Hepatocyte (in vitro differentiated cells): Measurements from ENCODE around the gene WNT4. TPM values are rescaled to one million over a fixed set of nuclear protein-coding genes. Genes with fewer than 3 reads are reported as not detected.

ENCODE experiments used
- DNase-seq: peaks from one replicate; pipeline ENCODE4 v3.0.0-alpha.2; 2016; ENCODE audit warnings: low spot score
- H2AFZ ChIP-seq: fragments of 200-600 bp; sonication (generic); 2 replicates; pipeline ENCODE4 v1.6.0; 2016; ENCODE audit warnings: antibody characterized with exemption, mild to moderate bottlenecking
- H3K27ac ChIP-seq: fragments of 200-600 bp; sonication (generic); 2 replicates; pipeline ENCODE4 v1.5.1; 2016; ENCODE audit warnings: mild to moderate bottlenecking
- H3K27me3 ChIP-seq: fragments of 200-600 bp; sonication (generic); 2 replicates; pipeline ENCODE4 v1.6.1; 2016
- H3K36me3 ChIP-seq: fragments of 200-600 bp; sonication (generic); replicated peaks from 2 replicates; pipeline ENCODE4 v1.5.1; 2016; ENCODE audit warnings: low read depth; ENCODE audit not compliant: insufficient read depth
- H3K4me1 ChIP-seq: fragments of 200-600 bp; sonication (generic); 2 replicates; pipeline ENCODE4 v1.5.1; 2016; ENCODE audit warnings: mild to moderate bottlenecking, moderate library complexity; ENCODE audit not compliant: insufficient read depth
- H3K4me2 ChIP-seq: fragments of 200-600 bp; sonication (generic); 2 replicates; pipeline ENCODE4 v1.6.0; 2016
- H3K4me3 ChIP-seq: fragments of 200-600 bp; sonication (generic); 2 replicates; pipeline ENCODE4 v1.5.1; 2016; ENCODE audit warnings: mild to moderate bottlenecking
- H3K79me2 ChIP-seq: fragments of 200-600 bp; sonication (generic); 2 replicates; pipeline ENCODE4 v1.6.0; 2017; ENCODE audit warnings: mild to moderate bottlenecking
- H3K9me2 ChIP-seq: fragments of 200-600 bp; sonication (generic); replicated peaks from 2 replicates; pipeline ENCODE4 v1.6.0; 2017; ENCODE audit warnings: mild to moderate bottlenecking; ENCODE audit not compliant: insufficient read depth
- H3K9me3 ChIP-seq: fragments of 200-600 bp; sonication (generic); 2 replicates; pipeline ENCODE4 v1.5.1; 2016; ENCODE audit warnings: low read depth, mild to moderate bottlenecking
- H4K20me1 ChIP-seq: fragments of 200-600 bp; sonication (generic); 2 replicates; pipeline ENCODE4 v1.6.0; 2016; ENCODE audit warnings: mild to moderate bottlenecking; ENCODE audit not compliant: insufficient read depth, poor library complexity, severe bottlenecking
- EZH2 ChIP-seq: fragments of 200-600 bp; sonication (generic); IDR thresholded peaks from 2 replicates; pipeline ENCODE4 v1.6.1; 2016; ENCODE audit warnings: antibody characterized with exemption, mild to moderate bottlenecking, borderline replicate concordance
- EZH2phosphoT487 ChIP-seq: fragments of 200-600 bp; sonication (generic); IDR thresholded peaks from one replicate; pipeline ENCODE4 v1.6.1; 2018; ENCODE audit warnings: antibody characterized with exemption, mild to moderate bottlenecking, low read depth, moderate library complexity; ENCODE audit not compliant: unreplicated experiment, severe bottlenecking
- WGBS: methylation state at CpG from one replicate; pipeline ENCODE4 v1.1.6; 2016; ENCODE audit warnings: low lambda C conversion rate; ENCODE audit errors: missing lambda C conversion rate; 5-methylcytosine and 5-hydroxymethylcytosine counted together
- polyA plus RNA-seq: library from polyadenylated mRNA; unstranded; fragments of >200 nt; fragmentation: Nextera tagmentation; extraction: Ambion mirVana; gene quantifications from 2 replicates; pipeline ENCODE4 v1.2.1, GENCODE V29; 2016
- total RNA-seq: library from RNA; depleted of rRNA; stranded (reverse); fragments of >200 nt; gene quantifications from 2 replicates; pipeline ENCODE4 v1.2.3, GENCODE V29; 2014
- TF ChIP-seq, protein P1 (sequence below): fragments of 200-600 bp; sonication (generic); IDR thresholded peaks from 2 replicates; pipeline ENCODE4 v1.5.1; 2016; ENCODE audit warnings: antibody characterized with exemption, mild to moderate bottlenecking; ENCODE audit not compliant: poor library complexity

The WNT4 gene
- total and polyA plus RNA-seq, 2 experiments from 2014 or later, result 1.7 to 5.1 TPM

GRCh38 chr1:22163137-22163536, 20.2 kb upstream of the WNT4 start:
- TF ChIP-seq, protein P1, sequence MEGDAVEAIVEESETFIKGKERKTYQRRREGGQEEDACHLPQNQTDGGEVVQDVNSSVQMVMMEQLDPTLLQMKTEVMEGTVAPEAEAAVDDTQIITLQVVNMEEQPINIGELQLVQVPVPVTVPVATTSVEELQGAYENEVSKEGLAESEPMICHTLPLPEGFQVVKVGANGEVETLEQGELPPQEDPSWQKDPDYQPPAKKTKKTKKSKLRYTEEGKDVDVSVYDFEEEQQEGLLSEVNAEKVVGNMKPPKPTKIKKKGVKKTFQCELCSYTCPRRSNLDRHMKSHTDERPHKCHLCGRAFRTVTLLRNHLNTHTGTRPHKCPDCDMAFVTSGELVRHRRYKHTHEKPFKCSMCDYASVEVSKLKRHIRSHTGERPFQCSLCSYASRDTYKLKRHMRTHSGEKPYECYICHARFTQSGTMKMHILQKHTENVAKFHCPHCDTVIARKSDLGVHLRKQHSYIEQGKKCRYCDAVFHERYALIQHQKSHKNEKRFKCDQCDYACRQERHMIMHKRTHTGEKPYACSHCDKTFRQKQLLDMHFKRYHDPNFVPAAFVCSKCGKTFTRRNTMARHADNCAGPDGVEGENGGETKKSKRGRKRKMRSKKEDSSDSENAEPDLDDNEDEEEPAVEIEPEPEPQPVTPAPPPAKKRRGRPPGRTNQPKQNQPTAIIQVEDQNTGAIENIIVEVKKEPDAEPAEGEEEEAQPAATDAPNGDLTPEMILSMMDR, result no peak
- TF ChIP-seq EZH2 (no peak), EZH2phosphoT487 (no peak)
- H3K36me3 ChIP-seq, result no peaks in the 10 kb centered on the region
- H3K79me2 ChIP-seq, result no peaks in the 10 kb centered on the region
- H3K4me2 ChIP-seq, result no peak overlapping the region
- no peaks in the 10 kb centered on the region for H3K27me3 ChIP-seq
- no peak overlapping the region for H3K27ac ChIP-seq
- no peak for DNase-seq
- H3K4me1 ChIP-seq, result no peaks in the 10 kb centered on the region
- no peaks in the 10 kb centered on the region for H4K20me1 ChIP-seq
- H3K4me3 ChIP-seq, result no peak overlapping the region
- H2AFZ ChIP-seq, result no peak overlapping the region
- WGBS, result 91% methylated on average over 14 of the region's 14 CpGs
- H3K9me2 ChIP-seq, result no peaks in the 10 kb centered on the region
- H3K9me3 ChIP-seq, result no peaks in the 10 kb centered on the region

DNA sequence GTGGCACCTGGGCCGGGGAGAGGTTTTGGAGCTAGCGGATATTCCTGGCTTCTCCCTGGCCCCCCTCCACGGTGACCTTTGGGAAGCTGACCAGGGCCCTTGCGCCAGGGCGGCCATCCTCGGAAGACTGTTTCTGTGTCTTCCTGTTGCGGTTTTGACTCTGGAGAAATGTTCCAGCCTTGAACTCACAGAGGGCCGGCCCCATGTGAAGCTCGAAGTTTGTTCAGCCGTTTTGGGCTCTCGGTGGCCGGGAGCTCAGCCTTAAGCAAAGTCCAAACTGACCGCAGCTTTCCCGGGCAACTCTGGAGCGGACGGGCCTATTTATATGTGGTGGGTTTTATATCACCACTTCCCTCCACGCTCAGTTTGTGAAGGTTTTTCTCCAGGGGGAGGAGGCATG, 17.0 kb upstream of the WNT4 start:
- no peaks in the 10 kb centered on the region for H3K9me3 ChIP-seq
- H3K4me3 ChIP-seq, result no peak overlapping the region
- H3K27ac ChIP-seq, result no peak overlapping the region
- TF ChIP-seq EZH2 (no peak), EZH2phosphoT487 (no peak)
- TF ChIP-seq, protein P1, result no peak
- no peaks in the 10 kb centered on the region for H3K79me2 ChIP-seq
- H2AFZ ChIP-seq, result no peak overlapping the region
- 86% methylated on average over 17 of the region's 17 CpGs for WGBS
- H3K4me2 ChIP-seq, result no peak overlapping the region
- no peaks in the 10 kb centered on the region for H4K20me1 ChIP-seq
- DNase-seq, result no peak
- no peaks in the 10 kb centered on the region for H3K4me1 ChIP-seq
- H3K36me3 ChIP-seq, result no peaks in the 10 kb centered on the region
- H3K9me2 ChIP-seq, result no peaks in the 10 kb centered on the region
- no peaks in the 10 kb centered on the region for H3K27me3 ChIP-seq

GRCh38 chr1:22158654-22159053, 15.8 kb upstream of the WNT4 start:
- no peaks in the 10 kb centered on the region for H3K9me2 ChIP-seq
- H3K9me3 ChIP-seq, result no peaks in the 10 kb centered on the region
- no peaks in the 10 kb centered on the region for H4K20me1 ChIP-seq
- no peak overlapping the region for H3K4me3 ChIP-seq
- H2AFZ ChIP-seq, result no peak overlapping the region
- no peaks in the 10 kb centered on the region for H3K36me3 ChIP-seq
- no peak for TF ChIP-seq EZH2phosphoT487
- no peak for TF ChIP-seq EZH2
- TF ChIP-seq, protein P1, result no peak
- no peak overlapping the region for H3K4me2 ChIP-seq
- no peaks in the 10 kb centered on the region for H3K27me3 ChIP-seq
- peaks cover 3% of the 10 kb centered on the region for H3K4me1 ChIP-seq
- no peak for DNase-seq
- H3K27ac ChIP-seq, result no peak overlapping the region
- 97% methylated on average over 4 of the region's 4 CpGs for WGBS
- no peaks in the 10 kb centered on the region for H3K79me2 ChIP-seq

- Histone ChIP-seq H3K79me2 (no peaks in the 10 kb centered on the region), H4K20me1 (no peaks in the 10 kb centered on the region), H2AFZ (no peak overlapping the region), H3K27me3 (no peaks in the 10 kb centered on the region), H3K4me2 (no peak overlapping the region), H3K9me2 (no peaks in the 10 kb centered on the region), H3K4me3 (no peak overlapping the region), H3K27ac (no peak overlapping the region), H3K9me3 (no peaks in the 10 kb centered on the region), H3K4me1 (peaks cover 3% of the 10 kb centered on the region), H3K36me3 (no peaks in the 10 kb centered on the region)
- TF ChIP-seq EZH2phosphoT487 (no peak), EZH2 (no peak)
- TF ChIP-seq, protein P1, result no peak
- 94% methylated on average over 9 of the region's 9 CpGs for WGBS
- no peak for DNase-seq
Measured at GRCh38 chr1:22157359-22157966, 14.6 kb upstream of the WNT4 start.
